Neuronal stem cell (in vitro differentiated cells): Measurements from ENCODE around the gene FLNC.

Experiments used
- DNase-seq: peaks from one replicate; pipeline ENCODE4 v3.0.0-alpha.2; 2013; ENCODE audit warnings: low spot score
- H2AFZ ChIP-seq: one replicate; pipeline ENCODE4 v1.6.1; 2013; ENCODE audit warnings: mild to moderate bottlenecking, low read length, inconsistent platforms
- H2AK5ac ChIP-seq: 2 replicates; pipeline ENCODE4 v1.6.1; 2013; ENCODE audit warnings: low read depth, mild to moderate bottlenecking, inconsistent platforms, low read length, moderate library complexity, mixed read lengths
- H2BK120ac ChIP-seq: 2 replicates; pipeline ENCODE4 v1.6.1; 2013; ENCODE audit warnings: low read depth, mild to moderate bottlenecking, inconsistent platforms, low read length, moderate library complexity, mixed read lengths
- H2BK12ac ChIP-seq: one replicate; pipeline ENCODE4 v1.6.1; 2013; ENCODE audit warnings: low read length, inconsistent platforms
- H2BK15ac ChIP-seq: 2 replicates; pipeline ENCODE4 v1.6.1; 2013; ENCODE audit warnings: mild to moderate bottlenecking, low read length, inconsistent platforms, mixed read lengths
- H2BK5ac ChIP-seq: one replicate; pipeline ENCODE4 v1.6.1; 2013; ENCODE audit warnings: inconsistent platforms, mild to moderate bottlenecking, low read length, moderate library complexity
- H3K14ac ChIP-seq: one replicate; pipeline ENCODE4 v1.6.1; 2013; ENCODE audit warnings: low read length, inconsistent platforms
- H3K18ac ChIP-seq: 2 replicates; pipeline ENCODE4 v1.6.1; 2013; ENCODE audit warnings: low read length, inconsistent platforms
- H3K23ac ChIP-seq: 2 replicates; pipeline ENCODE4 v1.6.1; 2013; ENCODE audit warnings: low read depth, mild to moderate bottlenecking, mixed read lengths, low read length, inconsistent platforms; ENCODE audit not compliant: poor library complexity
- H3K27ac ChIP-seq: replicated peaks from 3 replicates; pipeline ENCODE4 v1.5.1; 2013; ENCODE audit warnings: low read length, inconsistent platforms
- H3K27me3 ChIP-seq, 3 experiments: 2 replicates each; pipeline ENCODE4 v1.6.1; 2013; ENCODE audit warnings: low read length in 3 of 3, mild to moderate bottlenecking in 2 of 3, inconsistent platforms in 1 of 3, low read depth in 1 of 3, mixed read lengths in 1 of 3, moderate library complexity in 1 of 3; ENCODE audit not compliant: control insufficient read depth in 3 of 3, insufficient read depth in 3 of 3
- H3K36me3 ChIP-seq, 2 donors: replicated peaks in 1 of 2; 2 replicates each; pipeline ENCODE4 v1.6.1; 2013; ENCODE audit warnings: low read length in 2 of 2; ENCODE audit not compliant: control insufficient read depth in 2 of 2, insufficient read depth in 2 of 2
- H3K4ac ChIP-seq: 2 replicates; pipeline ENCODE4 v1.6.1; 2013; ENCODE audit warnings: inconsistent platforms, mild to moderate bottlenecking, low read length, moderate library complexity
- H3K4me1 ChIP-seq, 2 donors: 1 replicate in 1 of 2; 2 replicates in 1 of 2; pipeline ENCODE4 v1.6.1; 2013; ENCODE audit warnings: low read length in 2 of 2, low read depth in 1 of 2; ENCODE audit not compliant: control insufficient read depth in 2 of 2, insufficient read depth in 1 of 2
- H3K4me2 ChIP-seq: one replicate; pipeline ENCODE4 v1.6.1; 2013; ENCODE audit warnings: mild to moderate bottlenecking, low read length, inconsistent platforms; ENCODE audit not compliant: insufficient read depth, poor library complexity, severe bottlenecking
- H3K4me3 ChIP-seq, 2 donors: 2 replicates each; pipeline ENCODE4 v1.5.1; 2013; ENCODE audit warnings: low read length in 2 of 2, mild to moderate bottlenecking in 2 of 2, inconsistent platforms in 1 of 2, moderate library complexity in 1 of 2
- H3K79me1 ChIP-seq: one replicate; pipeline ENCODE4 v1.6.1; 2013; ENCODE audit warnings: low read depth, mild to moderate bottlenecking, inconsistent platforms, low read length, moderate library complexity
- H3K9ac ChIP-seq: one replicate; pipeline ENCODE4 v1.6.1; 2013; ENCODE audit warnings: mild to moderate bottlenecking, low read depth, low read length, inconsistent platforms; ENCODE audit not compliant: poor library complexity
- H3K9me3 ChIP-seq, 2 donors: replicated peaks in 1 of 2; 2 replicates each; pipeline versions ENCODE3 to v1.6.1; 2013; ENCODE audit warnings: low read length in 2 of 2, mild to moderate bottlenecking in 2 of 2, inconsistent platforms in 1 of 2, low read depth in 1 of 2, mixed read lengths in 1 of 2, moderate library complexity in 1 of 2; ENCODE audit not compliant: control insufficient read depth in 2 of 2, insufficient read depth in 1 of 2
- H4K8ac ChIP-seq: one replicate; pipeline ENCODE4 v1.6.1; 2013; ENCODE audit warnings: low read depth, mild to moderate bottlenecking, inconsistent platforms, low read length, moderate library complexity
- H4K91ac ChIP-seq: one replicate; pipeline ENCODE4 v1.6.1; 2013; ENCODE audit warnings: low read length, low read depth, mild to moderate bottlenecking, inconsistent platforms; ENCODE audit not compliant: poor library complexity
- WGBS, 2 donors: extraction: QIAGEN DNeasy Blood & Tissue Kit; methylation state at CpG; one replicate each; pipeline ENCODE4 v1.1.7; 2013; ENCODE audit warnings: missing lambda C conversion rate in 2 of 2, mixed read lengths in 1 of 2; ENCODE audit not compliant: insufficient read length in 2 of 2, insufficient replicate concordance in 1 of 2; ENCODE audit errors: extremely low coverage in 2 of 2; 5-methylcytosine and 5-hydroxymethylcytosine counted together

The FLNC gene

DNA sequence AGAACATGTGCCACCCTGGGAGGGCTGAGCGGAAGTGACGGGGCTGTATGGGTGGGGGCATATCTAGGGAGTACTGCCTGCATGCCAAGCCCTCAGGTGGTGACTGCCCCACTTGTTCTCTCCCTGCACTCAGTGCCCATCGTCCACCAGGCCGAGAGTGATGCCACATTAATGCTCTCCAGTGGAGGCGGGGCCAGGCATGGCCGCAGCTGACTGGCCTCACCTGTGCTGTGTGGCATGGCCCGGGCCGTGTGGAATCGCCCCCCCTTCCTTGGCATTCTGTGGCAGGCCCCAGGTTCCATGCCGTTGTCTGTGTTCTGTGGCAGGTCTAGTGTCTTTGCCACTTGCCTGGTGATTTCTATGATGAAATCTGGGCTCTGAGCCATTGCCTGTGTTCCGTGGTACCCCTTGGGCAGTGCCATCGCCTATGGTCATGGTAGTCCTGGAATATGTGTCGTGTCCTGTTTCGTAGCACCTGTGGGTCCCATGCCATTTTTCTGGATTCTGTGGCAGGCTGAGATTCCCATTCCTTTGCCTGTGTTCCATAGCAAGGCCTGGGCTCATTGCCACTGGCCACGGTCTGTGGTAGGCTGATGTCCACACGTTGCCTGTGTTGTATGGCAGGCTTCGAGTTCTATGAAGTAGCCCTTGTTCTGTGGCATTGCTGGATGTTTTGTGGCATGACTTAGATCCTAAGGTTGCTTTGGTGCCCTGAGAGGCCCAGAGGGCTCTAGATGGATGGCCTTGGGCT is 8.9 kb downstream of the FLNC start:
- no peak for DNase-seq
- no peak overlapping the region for H2BK12ac ChIP-seq

DNA sequence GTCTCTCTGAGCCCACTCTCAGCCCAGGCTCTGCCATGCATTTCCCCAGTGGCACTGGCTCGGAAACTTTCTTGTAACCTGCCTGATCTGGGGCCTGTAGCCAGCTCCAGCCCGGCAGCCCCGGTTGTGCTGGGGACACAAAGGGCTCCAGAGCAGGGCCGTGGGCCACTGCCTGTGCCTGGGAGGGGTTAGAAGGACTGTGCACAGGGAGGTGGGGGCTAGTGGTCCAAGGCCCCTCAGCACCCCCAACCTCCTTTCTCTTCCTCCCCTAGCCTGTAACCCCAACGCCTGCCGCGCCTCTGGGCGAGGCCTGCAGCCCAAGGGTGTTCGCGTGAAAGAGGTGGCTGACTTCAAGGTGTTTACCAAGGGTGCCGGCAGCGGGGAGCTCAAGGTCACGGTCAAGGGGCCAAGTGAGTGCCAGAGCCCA is 9.6 kb downstream of the FLNC start:
- no peak overlapping the region for H3K4me2 ChIP-seq
- no peak overlapping the region for H4K91ac ChIP-seq
- no peak overlapping the region for H3K4ac ChIP-seq
- H2AK5ac ChIP-seq: no peak overlapping the region
- H3K27me3 ChIP-seq: no peaks in the 10 kb centered on the region
- no peak overlapping the region for H2BK15ac ChIP-seq
- no peak overlapping the region for H3K23ac ChIP-seq
- H3K14ac ChIP-seq: no peak overlapping the region
- no peak overlapping the region for H3K18ac ChIP-seq
- WGBS, 2 donors: no CpG with 5 or more reads among the region's 13 CpGs
- H3K9me3 ChIP-seq: no peaks in the 10 kb centered on the region
- no peak overlapping the region for H3K27ac ChIP-seq
- no peak for DNase-seq
- no peak overlapping the region for H4K8ac ChIP-seq
- H2BK5ac ChIP-seq: no peak overlapping the region
- no peak overlapping the region for H3K9ac ChIP-seq
- H2BK120ac ChIP-seq: no peak overlapping the region
- no peak overlapping the region for H2AFZ ChIP-seq
- no peaks in the 10 kb centered on the region for H3K4me1 ChIP-seq
- H3K4me3 ChIP-seq: no peak overlapping the region
- no peak overlapping the region for H2BK12ac ChIP-seq
- H3K79me1 ChIP-seq: peaks cover 17% of the 10 kb centered on the region
- H3K36me3 ChIP-seq: peaks cover 0 to 86% of the 10 kb centered on the region in 2 donors

More for the DNA sequence above, 8.9 kb downstream of the FLNC start:
- H3K4ac ChIP-seq: no peak overlapping the region
- no peak overlapping the region for H2BK15ac ChIP-seq
- no peak overlapping the region for H4K91ac ChIP-seq
- no peak overlapping the region for H3K4me3 ChIP-seq
- H3K4me2 ChIP-seq: no peak overlapping the region
- H3K27me3 ChIP-seq: no peaks in the 10 kb centered on the region
- H3K4me1 ChIP-seq: peaks cover under 1 to 1% of the 10 kb centered on the region in 2 donors
- peak overlapping the region; percentile 43 for H3K23ac ChIP-seq
- H2AFZ ChIP-seq: no peak overlapping the region
- H2BK120ac ChIP-seq: no peak overlapping the region
- no CpG with 5 or more reads among the region's 17 CpGs for WGBS, 2 donors
- no peaks in the 10 kb centered on the region for H3K9me3 ChIP-seq
- H3K18ac ChIP-seq: no peak overlapping the region
- peaks cover 15% of the 10 kb centered on the region for H3K79me1 ChIP-seq
- H3K14ac ChIP-seq: no peak overlapping the region
- no peak overlapping the region for H4K8ac ChIP-seq
- H2BK5ac ChIP-seq: no peak overlapping the region
- peaks cover 0 to 80% of the 10 kb centered on the region in 2 donors for H3K36me3 ChIP-seq
- no peak overlapping the region for H3K9ac ChIP-seq
- no peak overlapping the region for H2AK5ac ChIP-seq
- no peak overlapping the region for H3K27ac ChIP-seq

DNA sequence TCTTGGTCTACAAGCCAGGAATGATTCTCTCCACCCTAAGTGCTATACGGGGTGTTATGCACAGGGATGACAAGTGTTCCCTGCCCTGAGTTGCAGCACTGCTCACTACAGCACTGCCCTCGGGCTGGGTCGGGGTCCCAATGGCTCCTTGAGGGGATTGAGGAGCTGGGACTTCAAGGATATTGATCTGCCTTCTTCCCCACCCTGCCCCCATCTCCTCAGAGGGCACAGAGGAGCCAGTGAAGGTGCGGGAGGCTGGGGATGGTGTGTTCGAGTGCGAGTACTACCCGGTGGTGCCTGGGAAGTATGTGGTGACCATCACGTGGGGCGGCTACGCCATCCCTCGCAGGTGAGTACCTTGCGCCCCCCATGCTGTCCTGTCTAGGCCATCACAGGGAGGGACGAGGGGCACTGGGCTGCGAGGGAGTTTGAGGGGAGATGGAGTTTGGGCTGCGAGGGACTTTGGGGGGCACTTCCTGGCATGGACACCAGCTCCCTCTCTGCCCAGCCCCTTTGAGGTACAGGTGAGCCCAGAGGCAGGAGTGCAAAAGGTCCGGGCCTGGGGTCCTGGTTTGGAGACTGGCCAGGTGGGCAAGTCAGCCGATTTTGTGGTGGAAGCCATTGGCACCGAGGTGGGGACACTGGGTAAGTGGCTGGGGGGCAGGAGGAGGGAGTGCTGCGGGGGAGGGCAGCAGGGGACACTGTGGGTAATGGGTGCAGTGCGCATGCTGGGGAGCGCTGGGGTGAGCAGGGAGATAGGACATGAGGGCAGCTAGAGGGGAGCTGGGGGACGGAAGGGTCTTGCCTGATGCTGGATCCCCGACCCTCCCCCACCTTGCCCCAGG is 10.3 kb downstream of the FLNC start:
- no peak for DNase-seq
- Histone ChIP-seq H3K79me1 (peaks cover 15% of the 10 kb centered on the region), H3K9me3 (peaks cover 0 to 1% of the 10 kb centered on the region in 2 donors), H3K36me3 (peaks cover 0 to 84% of the 10 kb centered on the region in 2 donors), H3K9ac (peak overlapping the region; percentile 70), H2BK120ac (no peak overlapping the region), H3K4me3 (no peak overlapping the region), H2AFZ (no peak overlapping the region), H4K8ac (no peak overlapping the region), H3K27me3 (no peaks in the 10 kb centered on the region), H3K4me2 (no peak overlapping the region), H4K91ac (no peak overlapping the region), H2BK5ac (no peak overlapping the region), H2AK5ac (no peak overlapping the region), H3K27ac (no peak overlapping the region), H3K14ac (no peak overlapping the region), H3K4ac (no peak overlapping the region), H3K18ac (no peak overlapping the region), H3K23ac (peak overlapping the region; percentile 65), H3K4me1 (no peaks in the 10 kb centered on the region), H2BK15ac (no peak overlapping the region), H2BK12ac (no peak overlapping the region)
- no CpG with 5 or more reads among the region's 23 CpGs for WGBS, 2 donors

DNA sequence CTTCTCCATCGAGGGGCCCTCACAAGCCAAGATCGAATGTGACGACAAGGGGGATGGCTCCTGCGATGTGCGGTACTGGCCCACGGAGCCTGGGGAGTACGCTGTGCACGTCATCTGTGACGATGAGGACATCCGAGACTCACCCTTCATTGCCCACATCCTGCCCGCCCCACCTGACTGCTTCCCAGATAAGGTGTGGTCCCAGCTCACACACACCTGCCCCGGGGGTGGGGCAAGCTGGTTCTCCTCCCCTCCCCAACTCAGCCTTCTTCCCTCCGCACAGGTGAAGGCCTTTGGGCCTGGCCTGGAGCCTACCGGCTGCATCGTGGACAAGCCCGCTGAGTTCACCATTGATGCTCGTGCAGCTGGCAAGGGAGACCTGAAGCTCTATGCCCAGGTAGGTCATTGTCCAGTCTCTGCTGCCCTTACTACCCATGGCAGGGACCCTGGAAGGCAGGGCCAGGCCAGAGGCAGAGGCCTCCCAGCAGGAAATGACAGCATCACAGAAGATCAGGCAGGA is 11.0 kb downstream of the FLNC start:
- Histone ChIP-seq H2BK12ac (no peak overlapping the region), H3K9ac (peak overlapping the region; percentile 2), H3K14ac (peak overlapping the region; percentile 0)

More for the DNA sequence above, 11.0 kb downstream of the FLNC start:
- no peak overlapping the region for H4K8ac ChIP-seq
- no peak overlapping the region for H2AK5ac ChIP-seq
- H2BK5ac ChIP-seq: no peak overlapping the region
- no peak for DNase-seq
- H2AFZ ChIP-seq: no peak overlapping the region
- no peaks in the 10 kb centered on the region for H3K27me3 ChIP-seq
- no peak overlapping the region for H3K4me2 ChIP-seq
- H2BK120ac ChIP-seq: no peak overlapping the region
- H3K4me1 ChIP-seq: no peaks in the 10 kb centered on the region
- no peak overlapping the region for H3K4ac ChIP-seq
- H3K18ac ChIP-seq: peak overlapping the region; percentile 48
- H3K23ac ChIP-seq: peak overlapping the region; percentile 65
- H3K4me3 ChIP-seq: no peak overlapping the region
- WGBS, 2 donors: no CpG with 5 or more reads among the region's 17 CpGs
- H3K79me1 ChIP-seq: peaks cover 15% of the 10 kb centered on the region
- H3K27ac ChIP-seq: no peak overlapping the region
- no peak overlapping the region for H4K91ac ChIP-seq
- peaks cover 0 to 1% of the 10 kb centered on the region in 2 donors for H3K9me3 ChIP-seq
- H2BK15ac ChIP-seq: peak overlapping the region; percentile 49
- peaks cover 0 to 85% of the 10 kb centered on the region in 2 donors for H3K36me3 ChIP-seq
